Measurements from ENCODE around the gene DOCK2. TPM values are rescaled to one million over a fixed set of nuclear protein-coding genes. Genes with fewer than 3 reads are reported as not detected.

The DOCK2 gene
- total RNA-seq, 1 donor from 2014 or later: 4.2 TPM

DNA sequence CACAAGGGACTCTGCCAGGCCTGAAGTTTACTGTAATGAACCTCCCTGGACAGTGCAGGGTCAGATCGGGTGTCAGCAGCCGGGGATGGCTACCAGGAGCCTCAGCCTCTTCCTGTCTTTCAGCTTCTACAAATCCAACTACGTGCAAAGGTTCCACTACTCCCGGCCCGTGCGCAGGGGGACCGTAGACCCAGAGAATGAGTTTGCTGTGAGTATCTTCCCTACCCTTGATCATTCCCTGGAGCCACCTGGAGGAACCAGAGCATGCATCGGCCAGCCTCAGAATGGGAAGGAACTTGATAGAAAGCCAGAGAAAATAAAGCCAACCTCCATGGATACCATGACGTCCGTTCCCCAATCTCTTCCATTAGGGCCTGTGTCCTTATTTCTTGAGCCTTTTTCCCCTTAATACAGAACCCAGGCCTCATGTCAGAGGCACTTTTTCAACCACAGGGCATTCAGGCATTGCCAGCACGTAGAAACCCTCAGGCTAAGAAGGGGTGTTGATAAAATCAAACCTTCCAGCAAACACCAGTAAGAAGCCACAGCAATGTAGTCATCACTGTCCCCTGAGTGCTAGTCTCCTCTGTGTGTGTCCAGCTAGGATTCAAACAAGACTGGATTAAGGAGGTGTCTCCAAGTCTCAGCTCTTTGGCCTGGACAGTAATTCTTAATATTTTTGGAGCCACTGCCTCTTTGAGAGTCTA lies 419.6 kb downstream of the DOCK2 start:
- no peak for DNase-seq
- Histone ChIP-seq H3K9me3 (replicated peaks) (peaks cover 12% of the 10 kb centered on the region), H3K36me3 (no peaks in the 10 kb centered on the region), H3K4me1 (no peaks in the 10 kb centered on the region), H3K4me3 (no peak overlapping the region), H3K27me3 (ENCODE audit: low read depth) (peaks cover 9% of the 10 kb centered on the region), H3K27ac (replicated peaks) (no peak overlapping the region)
- TF ChIP-seq CTCF (IDR thresholded peaks at IDR 0.05; ENCODE audit: borderline replicate concordance): no peak
- intact Hi-C loops (cut with micrococcal nuclease): no loop called here

DNA sequence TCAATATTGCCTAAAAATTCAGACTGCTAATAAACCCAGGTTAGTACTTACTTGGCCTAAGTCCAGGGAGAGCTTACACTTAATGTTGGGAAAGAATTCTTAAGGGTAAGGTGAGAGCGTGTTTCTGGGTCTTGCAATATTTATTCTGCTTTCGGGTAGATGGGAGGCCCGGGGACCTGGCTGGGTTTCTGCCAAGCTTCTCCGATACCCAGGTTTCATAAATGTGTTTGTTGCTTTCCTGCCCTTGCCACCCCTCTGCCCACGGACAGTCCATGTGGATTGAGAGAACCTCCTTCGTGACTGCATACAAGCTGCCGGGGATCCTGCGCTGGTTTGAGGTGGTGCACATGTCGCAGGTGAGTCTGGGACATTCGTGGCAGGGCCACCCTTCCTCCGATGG lies 420.2 kb downstream of the DOCK2 start:
- intact Hi-C loops (cut with micrococcal nuclease): no loop called here
- DNase-seq: no peak
- Histone ChIP-seq H3K27ac (replicated peaks) (no peak overlapping the region), H3K4me3 (no peak overlapping the region), H3K4me1 (no peaks in the 10 kb centered on the region), H3K27me3 (ENCODE audit: low read depth) (peaks cover 9% of the 10 kb centered on the region), H3K9me3 (replicated peaks) (peaks cover 12% of the 10 kb centered on the region), H3K36me3 (no peaks in the 10 kb centered on the region)
- no peak for TF ChIP-seq CTCF (IDR thresholded peaks at IDR 0.05; ENCODE audit: borderline replicate concordance)

GRCh38 chr5:170059221-170059620 lies 422.1 kb downstream of the DOCK2 start:
- Histone ChIP-seq H3K27me3 (ENCODE audit: low read depth) (peaks cover 18% of the 10 kb centered on the region), H3K27ac (replicated peaks) (no peak overlapping the region), H3K36me3 (no peaks in the 10 kb centered on the region), H3K9me3 (replicated peaks) (peaks cover 12% of the 10 kb centered on the region), H3K4me3 (no peak overlapping the region), H3K4me1 (no peaks in the 10 kb centered on the region)
- intact Hi-C loops (cut with micrococcal nuclease): no loop called here
- no peak for TF ChIP-seq CTCF (IDR thresholded peaks at IDR 0.05; ENCODE audit: borderline replicate concordance)
- no peak for DNase-seq

GRCh38 chr5:170067152-170067551 lies 430.1 kb downstream of the DOCK2 start:
- Histone ChIP-seq H3K4me3 (no peak overlapping the region), H3K27me3 (ENCODE audit: low read depth) (peaks cover 50% of the 10 kb centered on the region), H3K27ac (replicated peaks) (no peak overlapping the region), H3K4me1 (no peaks in the 10 kb centered on the region), H3K36me3 (no peaks in the 10 kb centered on the region), H3K9me3 (replicated peaks) (no peaks in the 10 kb centered on the region)
- DNase-seq: no peak
- no peak for TF ChIP-seq CTCF (IDR thresholded peaks at IDR 0.05; ENCODE audit: borderline replicate concordance)
- intact Hi-C loops (cut with micrococcal nuclease): no loop called here

- H3K27me3 ChIP-seq (ENCODE audit: low read depth): peaks cover 50% of the 10 kb centered on the region
- H3K4me1 ChIP-seq: no peaks in the 10 kb centered on the region
- no peaks in the 10 kb centered on the region for H3K9me3 ChIP-seq (replicated peaks)
- H3K36me3 ChIP-seq: no peaks in the 10 kb centered on the region
- no peak overlapping the region for H3K4me3 ChIP-seq
- intact Hi-C loops (cut with micrococcal nuclease): no loop called here
- no peak for TF ChIP-seq CTCF (IDR thresholded peaks at IDR 0.05; ENCODE audit: borderline replicate concordance)
- DNase-seq: no peak
- H3K27ac ChIP-seq (replicated peaks): no peak overlapping the region
Observed at GRCh38 chr5:170067574-170068170, 430.6 kb downstream of the DOCK2 start.

Data from left ventricle myocardium inferior (tissue), 1 donor.